Measurements from ENCODE around the gene HS3ST4.

DNA sequence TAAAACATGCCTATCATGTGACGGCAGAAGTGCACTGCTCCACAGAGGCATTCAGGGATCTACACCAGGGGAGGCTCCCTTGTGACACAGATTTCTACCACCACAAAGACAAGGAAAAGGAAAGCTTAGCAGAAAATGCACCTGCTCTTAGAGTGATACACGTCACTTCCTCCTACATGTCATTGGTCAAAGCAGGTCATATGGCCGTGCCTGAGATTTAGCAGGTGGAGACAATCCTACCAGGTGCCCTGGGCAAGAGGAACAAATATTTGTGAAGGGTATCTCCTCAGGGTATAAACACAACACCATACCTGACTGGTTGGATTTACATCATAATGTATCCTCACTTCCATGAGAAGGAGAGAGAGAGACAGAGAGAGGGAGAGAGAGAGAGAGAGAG, 362.1 kb downstream of the HS3ST4 start:
- no peak for TF ChIP-seq POLR2A (IDR thresholded peaks at IDR 0.05)
- TF ChIP-seq, protein P1, sequence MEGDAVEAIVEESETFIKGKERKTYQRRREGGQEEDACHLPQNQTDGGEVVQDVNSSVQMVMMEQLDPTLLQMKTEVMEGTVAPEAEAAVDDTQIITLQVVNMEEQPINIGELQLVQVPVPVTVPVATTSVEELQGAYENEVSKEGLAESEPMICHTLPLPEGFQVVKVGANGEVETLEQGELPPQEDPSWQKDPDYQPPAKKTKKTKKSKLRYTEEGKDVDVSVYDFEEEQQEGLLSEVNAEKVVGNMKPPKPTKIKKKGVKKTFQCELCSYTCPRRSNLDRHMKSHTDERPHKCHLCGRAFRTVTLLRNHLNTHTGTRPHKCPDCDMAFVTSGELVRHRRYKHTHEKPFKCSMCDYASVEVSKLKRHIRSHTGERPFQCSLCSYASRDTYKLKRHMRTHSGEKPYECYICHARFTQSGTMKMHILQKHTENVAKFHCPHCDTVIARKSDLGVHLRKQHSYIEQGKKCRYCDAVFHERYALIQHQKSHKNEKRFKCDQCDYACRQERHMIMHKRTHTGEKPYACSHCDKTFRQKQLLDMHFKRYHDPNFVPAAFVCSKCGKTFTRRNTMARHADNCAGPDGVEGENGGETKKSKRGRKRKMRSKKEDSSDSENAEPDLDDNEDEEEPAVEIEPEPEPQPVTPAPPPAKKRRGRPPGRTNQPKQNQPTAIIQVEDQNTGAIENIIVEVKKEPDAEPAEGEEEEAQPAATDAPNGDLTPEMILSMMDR (IDR thresholded peaks at IDR 0.05) = no peak
